Nephron (organoid): ENCODE measurements around the gene ST8SIA4.

Experiments used
- H3K27ac Mint-ChIP-seq, 3 experiments: 2 replicates each; pipeline ENCODE4 v1.8.0; 2020; ENCODE audit warnings: mixed read lengths in 3 of 3, mild to moderate bottlenecking in 2 of 3, moderate library complexity in 1 of 3
- H3K27me3 Mint-ChIP-seq: 2 replicates; pipeline ENCODE4 v1.8.0; 2021; ENCODE audit warnings: low read depth, mild to moderate bottlenecking, moderate library complexity, mixed read lengths
- H3K36me3 Mint-ChIP-seq: 2 replicates; pipeline ENCODE4 v1.8.0; 2020; ENCODE audit warnings: low read depth, mixed read lengths
- H3K4me1 Mint-ChIP-seq: 2 replicates; pipeline ENCODE4 v1.8.0; 2020; ENCODE audit warnings: mixed read lengths
- H3K4me3 Mint-ChIP-seq, 3 experiments: 2 replicates each; pipeline ENCODE4 v1.8.0; 2020; ENCODE audit warnings: mild to moderate bottlenecking in 3 of 3, mixed read lengths in 3 of 3, moderate library complexity in 2 of 3
- H3K9me3 Mint-ChIP-seq: 2 replicates; pipeline ENCODE4 v1.8.0; 2020; ENCODE audit warnings: mixed read lengths
- CTCF ChIP-seq, 3 experiments: fragments of 200-600 bp; sonication (generic); IDR thresholded peaks; one replicate each; pipeline ENCODE4 v1.5.0; 2021; ENCODE audit warnings: antibody characterized with exemption in 3 of 3; ENCODE audit not compliant: unreplicated experiment in 3 of 3

The ST8SIA4 gene

GRCh38 chr5:100824635-100825034, 78.4 kb downstream of the ST8SIA4 start:
- Mint-ChIP-seq H3K4me3 (no peak overlapping the region), H3K27ac (no peak overlapping the region), H3K27me3 (no peaks in the 10 kb centered on the region), H3K4me1 (peaks cover 19% of the 10 kb centered on the region), H3K9me3 (no peaks in the 10 kb centered on the region), H3K36me3 (no peaks in the 10 kb centered on the region)
- TF ChIP-seq CTCF (IDR thresholded peaks at IDR 0.05; ENCODE audit: unreplicated experiment in 3 of 3), result no peak

- H3K27me3 Mint-ChIP-seq, result no peaks in the 10 kb centered on the region
- H3K27ac Mint-ChIP-seq, result no peak overlapping the region
- TF ChIP-seq CTCF (IDR thresholded peaks at IDR 0.05; ENCODE audit: unreplicated experiment in 3 of 3), result no peak
- no peaks in the 10 kb centered on the region for H3K9me3 Mint-ChIP-seq
- no peaks in the 10 kb centered on the region for H3K36me3 Mint-ChIP-seq
- H3K4me1 Mint-ChIP-seq, result peaks cover 19% of the 10 kb centered on the region
- no peak overlapping the region for H3K4me3 Mint-ChIP-seq
Observed at GRCh38 chr5:100823812-100824211, 79.3 kb downstream of the ST8SIA4 start.

GRCh38 chr5:100821751-100822150, 81.3 kb downstream of the ST8SIA4 start:
- Mint-ChIP-seq H3K27me3 (no peaks in the 10 kb centered on the region), H3K27ac (no peak overlapping the region), H3K4me3 (no peak overlapping the region), H3K9me3 (no peaks in the 10 kb centered on the region), H3K4me1 (peaks cover 5% of the 10 kb centered on the region), H3K36me3 (no peaks in the 10 kb centered on the region)
- TF ChIP-seq CTCF (IDR thresholded peaks at IDR 0.05; ENCODE audit: unreplicated experiment in 3 of 3), result no peak

GRCh38 chr5:100818340-100818739, 84.7 kb downstream of the ST8SIA4 start:
- Mint-ChIP-seq H3K27ac (no peak overlapping the region), H3K9me3 (no peaks in the 10 kb centered on the region), H3K36me3 (no peaks in the 10 kb centered on the region), H3K4me1 (no peaks in the 10 kb centered on the region), H3K27me3 (no peaks in the 10 kb centered on the region), H3K4me3 (no peak overlapping the region)
- no peak for TF ChIP-seq CTCF (IDR thresholded peaks at IDR 0.05; ENCODE audit: unreplicated experiment in 3 of 3)

- H3K4me3 Mint-ChIP-seq, result no peak overlapping the region
- no peaks in the 10 kb centered on the region for H3K27me3 Mint-ChIP-seq
- no peak for TF ChIP-seq CTCF (IDR thresholded peaks at IDR 0.05; ENCODE audit: unreplicated experiment in 3 of 3)
- H3K36me3 Mint-ChIP-seq, result no peaks in the 10 kb centered on the region
- H3K9me3 Mint-ChIP-seq, result no peaks in the 10 kb centered on the region
- no peaks in the 10 kb centered on the region for H3K4me1 Mint-ChIP-seq
- H3K27ac Mint-ChIP-seq, result no peak overlapping the region
Observed at GRCh38 chr5:100803397-100803796, 99.7 kb downstream of the ST8SIA4 start.

- no peak for TF ChIP-seq CTCF (IDR thresholded peaks at IDR 0.05; ENCODE audit: unreplicated experiment in 3 of 3)
- Mint-ChIP-seq H3K27ac (no peak overlapping the region), H3K36me3 (no peaks in the 10 kb centered on the region), H3K27me3 (no peaks in the 10 kb centered on the region), H3K4me3 (no peak overlapping the region), H3K4me1 (no peaks in the 10 kb centered on the region), H3K9me3 (no peaks in the 10 kb centered on the region)
Observed at GRCh38 chr5:100802208-100802607, 100.9 kb downstream of the ST8SIA4 start.
